Progenitor cell of endocrine pancreas (in vitro differentiated cells): ENCODE measurements around the gene HES3. TPM values are rescaled to one million over a fixed set of nuclear protein-coding genes. Genes with fewer than 3 reads are reported as not detected.

ENCODE experiments used
- DNase-seq: peaks from one replicate; pipeline ENCODE4 v3.0.0; 2021; ENCODE audit warnings: low spot score; ENCODE audit not compliant: unreplicated experiment
- H3K27ac Mint-ChIP-seq: 2 replicates; pipeline ENCODE4 v1.8.0; 2021; ENCODE audit warnings: mild to moderate bottlenecking, moderate library complexity, mixed read lengths
- H3K27me3 Mint-ChIP-seq: 2 replicates; pipeline ENCODE4 v1.8.0; 2021; ENCODE audit warnings: mixed read lengths
- H3K36me3 Mint-ChIP-seq: 2 replicates; pipeline ENCODE4 v1.8.0; 2022; ENCODE audit warnings: mixed read lengths; ENCODE audit not compliant: insufficient read depth
- H3K4me1 Mint-ChIP-seq: 2 replicates; pipeline ENCODE4 v1.8.0; 2021; ENCODE audit warnings: low read depth, mixed read lengths
- H3K4me3 Mint-ChIP-seq: 2 replicates; pipeline ENCODE4 v1.8.0; 2021; ENCODE audit warnings: low read depth, mild to moderate bottlenecking, moderate library complexity, mixed read lengths
- H3K9me3 Mint-ChIP-seq: 2 replicates; pipeline ENCODE4 v1.8.0; 2021; ENCODE audit warnings: low read depth, mixed read lengths
- CTCF ChIP-seq: fragments of 200-600 bp; sonication (generic); IDR thresholded peaks from one replicate; pipeline ENCODE4 v1.5.0; 2021; ENCODE audit warnings: antibody characterized with exemption, mild to moderate bottlenecking; ENCODE audit not compliant: unreplicated experiment
- total RNA-seq: library from RNA; stranded (reverse); gene quantifications from 2 replicates; pipeline ENCODE4 v1.2.1, GENCODE V29; 2021

Gene HES3
- total RNA-seq, 1 donor from 2014 or later, result not detected

DNA sequence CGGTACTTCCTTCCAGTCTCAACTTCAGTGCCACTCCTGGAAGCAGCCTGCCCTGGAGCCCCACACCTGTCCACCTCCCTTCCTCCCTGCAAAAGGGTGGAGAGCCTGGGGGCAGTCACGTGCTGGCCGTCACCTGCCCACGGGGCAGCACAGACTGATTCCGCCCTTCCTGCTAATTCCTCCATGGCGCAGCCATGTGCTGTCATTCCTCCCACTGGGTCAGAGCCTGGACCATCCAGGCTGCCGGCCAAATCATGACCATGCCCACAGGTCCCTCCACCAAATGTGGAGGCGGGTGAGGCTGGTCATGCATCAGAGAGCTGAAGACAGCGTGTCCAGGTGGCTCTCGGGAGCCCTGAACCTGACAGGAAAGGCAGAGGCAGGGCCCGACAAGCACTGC, 41.4 kb downstream of the HES3 start:
- no peak overlapping the region for H3K27ac Mint-ChIP-seq
- H3K4me1 Mint-ChIP-seq, result no peaks in the 10 kb centered on the region
- no peak for DNase-seq
- H3K4me3 Mint-ChIP-seq, result no peak overlapping the region
- H3K27me3 Mint-ChIP-seq, result no peaks in the 10 kb centered on the region
- TF ChIP-seq CTCF, result no peak
- no peaks in the 10 kb centered on the region for H3K9me3 Mint-ChIP-seq
- H3K36me3 Mint-ChIP-seq, result no peaks in the 10 kb centered on the region

- Mint-ChIP-seq H3K27ac (no peak overlapping the region), H3K4me3 (no peak overlapping the region), H3K9me3 (no peaks in the 10 kb centered on the region), H3K27me3 (no peaks in the 10 kb centered on the region), H3K4me1 (no peaks in the 10 kb centered on the region), H3K36me3 (no peaks in the 10 kb centered on the region)
- TF ChIP-seq CTCF, result no peak
- DNase-seq, result no peak
Measured at GRCh38 chr1:6286266-6286665, 42.3 kb downstream of the HES3 start.

DNA sequence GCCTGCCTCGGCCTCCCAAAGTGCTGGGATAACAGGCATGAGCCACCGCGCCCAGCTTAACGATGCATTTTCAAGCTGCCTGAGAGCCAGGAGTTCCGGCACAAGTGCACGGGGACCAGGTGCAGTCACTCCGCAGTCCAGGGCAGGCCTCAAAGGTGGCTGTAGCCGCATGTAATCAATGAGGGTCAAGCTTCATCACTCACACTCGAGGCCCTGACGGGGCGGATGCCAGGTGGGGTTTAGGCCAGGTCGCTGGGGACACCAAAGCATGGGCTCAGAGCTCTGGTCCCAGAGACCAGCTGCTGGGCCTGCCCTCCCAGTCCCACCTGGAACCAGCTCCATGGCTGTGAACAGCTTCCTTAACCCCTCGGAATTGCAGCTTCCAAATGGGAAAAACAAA, 43.0 kb downstream of the HES3 start:
- no peak for TF ChIP-seq CTCF
- H3K9me3 Mint-ChIP-seq, result no peaks in the 10 kb centered on the region

GRCh38 chr1:6287431-6287886, 43.5 kb downstream of the HES3 start:
- Mint-ChIP-seq H3K4me1 (no peaks in the 10 kb centered on the region), H3K27ac (no peak overlapping the region), H3K4me3 (no peak overlapping the region), H3K36me3 (no peaks in the 10 kb centered on the region), H3K27me3 (no peaks in the 10 kb centered on the region), H3K9me3 (no peaks in the 10 kb centered on the region)
- TF ChIP-seq CTCF, result no peak
- no peak for DNase-seq

More for the DNA sequence above, 43.0 kb downstream of the HES3 start:
- Mint-ChIP-seq H3K36me3 (no peaks in the 10 kb centered on the region), H3K27ac (no peak overlapping the region), H3K27me3 (no peaks in the 10 kb centered on the region), H3K4me3 (no peak overlapping the region), H3K4me1 (no peaks in the 10 kb centered on the region)
- DNase-seq, result no peak

DNA sequence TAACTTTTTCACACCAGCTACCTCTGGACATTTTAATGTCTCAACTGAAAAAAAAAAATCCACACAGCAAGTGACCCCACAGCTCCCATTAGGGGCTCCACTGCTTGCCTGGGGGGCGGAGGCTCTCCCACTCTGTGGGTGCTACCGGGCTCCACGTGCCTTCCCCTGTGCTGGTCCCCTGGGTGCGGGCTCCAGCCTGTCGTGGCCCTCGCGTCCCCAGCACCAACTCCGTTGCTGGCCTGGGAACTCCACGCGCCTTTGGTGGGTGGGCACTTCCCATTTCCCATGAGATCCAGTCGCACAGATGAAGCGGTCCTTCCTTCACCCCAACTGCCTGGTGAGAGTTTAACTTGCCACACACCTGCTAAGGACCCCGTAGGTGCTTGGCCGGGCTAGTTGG, 44.0 kb downstream of the HES3 start:
- Mint-ChIP-seq H3K36me3 (no peaks in the 10 kb centered on the region), H3K4me3 (no peak overlapping the region), H3K4me1 (no peaks in the 10 kb centered on the region), H3K27me3 (no peaks in the 10 kb centered on the region), H3K9me3 (no peaks in the 10 kb centered on the region), H3K27ac (no peak overlapping the region)
- no peak for TF ChIP-seq CTCF
- no peak for DNase-seq
